AG09309 (cell line): Measurements from ENCODE around the gene GAREM1.

Source experiments
- DNase-seq: peaks from one replicate; pipeline ENCODE4 v3.0.0-alpha.2; 2010; ENCODE audit warnings: low read depth
- H3K4me3 ChIP-seq: 2 replicates; pipeline ENCODE4 v1.5.1; 2011; ENCODE audit warnings: mild to moderate bottlenecking, low read depth, low read length, moderate library complexity; ENCODE audit not compliant: control insufficient read depth
- TF ChIP-seq, protein P1 (sequence below): IDR thresholded peaks from 2 replicates; pipeline ENCODE4 v1.5.1; 2011; ENCODE audit warnings: mild to moderate bottlenecking, low read depth, low read length, inconsistent platforms; ENCODE audit not compliant: insufficient read depth, control insufficient read depth; ENCODE audit errors: missing control alignments

Gene GAREM1

DNA sequence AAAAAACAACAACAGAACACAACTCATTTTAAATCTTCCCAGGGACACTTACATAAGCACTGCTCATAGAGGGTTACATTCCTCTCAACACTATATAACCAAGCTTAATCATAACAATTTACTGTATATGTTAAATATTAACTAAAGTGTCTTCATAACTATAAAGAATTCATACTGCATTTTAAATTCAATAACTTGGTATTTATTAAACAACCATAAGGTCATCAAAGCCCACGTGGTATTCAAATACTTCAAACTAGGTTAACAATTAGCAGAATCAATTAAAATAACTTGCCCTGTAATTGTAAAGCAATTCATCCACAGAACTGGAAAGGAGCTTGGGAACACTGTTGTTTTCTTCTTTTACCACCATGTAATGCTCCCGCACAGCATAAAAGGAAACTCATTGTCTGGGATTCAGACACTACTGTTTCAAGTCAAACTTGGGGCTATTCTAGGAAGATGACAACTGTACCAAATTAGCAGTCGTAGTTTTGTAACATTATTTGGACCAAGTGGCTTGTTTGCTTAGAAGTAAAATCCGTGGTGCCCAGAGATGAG is 10.4 kb downstream of the GAREM1 start:
- TF ChIP-seq, protein P1, sequence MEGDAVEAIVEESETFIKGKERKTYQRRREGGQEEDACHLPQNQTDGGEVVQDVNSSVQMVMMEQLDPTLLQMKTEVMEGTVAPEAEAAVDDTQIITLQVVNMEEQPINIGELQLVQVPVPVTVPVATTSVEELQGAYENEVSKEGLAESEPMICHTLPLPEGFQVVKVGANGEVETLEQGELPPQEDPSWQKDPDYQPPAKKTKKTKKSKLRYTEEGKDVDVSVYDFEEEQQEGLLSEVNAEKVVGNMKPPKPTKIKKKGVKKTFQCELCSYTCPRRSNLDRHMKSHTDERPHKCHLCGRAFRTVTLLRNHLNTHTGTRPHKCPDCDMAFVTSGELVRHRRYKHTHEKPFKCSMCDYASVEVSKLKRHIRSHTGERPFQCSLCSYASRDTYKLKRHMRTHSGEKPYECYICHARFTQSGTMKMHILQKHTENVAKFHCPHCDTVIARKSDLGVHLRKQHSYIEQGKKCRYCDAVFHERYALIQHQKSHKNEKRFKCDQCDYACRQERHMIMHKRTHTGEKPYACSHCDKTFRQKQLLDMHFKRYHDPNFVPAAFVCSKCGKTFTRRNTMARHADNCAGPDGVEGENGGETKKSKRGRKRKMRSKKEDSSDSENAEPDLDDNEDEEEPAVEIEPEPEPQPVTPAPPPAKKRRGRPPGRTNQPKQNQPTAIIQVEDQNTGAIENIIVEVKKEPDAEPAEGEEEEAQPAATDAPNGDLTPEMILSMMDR, result no peak
- no peak overlapping the region for H3K4me3 ChIP-seq
- no peak for DNase-seq

DNA sequence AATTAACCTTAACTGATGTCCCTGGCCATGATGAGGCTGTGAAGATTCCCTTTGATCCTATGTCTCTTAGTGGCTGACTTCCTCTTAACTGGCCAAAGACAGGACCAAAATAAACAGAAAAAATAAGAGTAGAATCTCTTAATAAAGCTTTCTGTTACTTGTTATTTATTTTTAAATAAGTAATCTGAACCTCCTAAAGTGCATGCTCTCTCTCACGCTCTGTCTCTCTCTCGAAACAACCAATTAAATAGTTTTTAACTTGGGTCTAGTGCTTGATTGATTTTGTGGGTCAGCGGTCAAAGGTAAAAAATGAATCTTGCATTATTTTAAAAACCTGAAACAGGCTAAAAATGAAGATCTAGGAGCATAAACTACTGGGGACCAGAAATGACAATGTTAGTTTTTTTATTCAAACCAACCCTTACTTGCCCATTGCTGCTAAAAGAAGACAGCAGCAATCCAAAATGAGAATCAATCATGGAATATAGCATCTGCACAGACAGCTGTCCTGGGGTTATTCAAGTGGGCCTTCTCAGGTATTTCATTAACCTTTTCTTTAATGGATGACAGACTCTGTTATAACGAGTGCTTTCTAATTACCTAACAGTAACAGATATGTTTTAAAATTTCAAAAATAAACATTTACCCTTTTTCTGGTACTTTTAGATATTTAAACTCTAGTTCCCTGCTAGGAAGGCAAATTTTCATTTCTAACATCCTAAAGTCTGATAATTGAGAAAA is 11.2 kb downstream of the GAREM1 start:
- H3K4me3 ChIP-seq, result no peak overlapping the region
- TF ChIP-seq, protein P1, result no peak
- no peak for DNase-seq

DNA sequence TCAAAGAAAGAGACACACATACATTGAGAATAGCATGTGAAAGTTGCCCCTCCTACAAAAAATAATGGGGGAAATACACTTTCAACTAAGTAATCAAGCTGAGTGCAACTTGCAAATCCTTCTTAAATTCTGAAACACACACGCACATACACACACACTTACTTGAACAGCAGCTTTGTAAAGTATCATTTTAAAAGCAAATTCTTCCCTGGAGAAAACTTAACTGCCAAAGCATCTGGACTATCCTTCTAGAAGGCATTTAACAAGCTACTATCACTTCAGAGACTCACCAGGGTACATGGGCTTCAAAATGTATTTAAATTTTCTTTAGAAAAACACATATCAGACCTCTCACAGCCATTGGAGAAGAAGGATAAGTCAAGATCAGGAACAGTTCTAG is 15.3 kb downstream of the GAREM1 start:
- no peak for DNase-seq
- no peak overlapping the region for H3K4me3 ChIP-seq
- TF ChIP-seq, protein P1, result no peak

DNA sequence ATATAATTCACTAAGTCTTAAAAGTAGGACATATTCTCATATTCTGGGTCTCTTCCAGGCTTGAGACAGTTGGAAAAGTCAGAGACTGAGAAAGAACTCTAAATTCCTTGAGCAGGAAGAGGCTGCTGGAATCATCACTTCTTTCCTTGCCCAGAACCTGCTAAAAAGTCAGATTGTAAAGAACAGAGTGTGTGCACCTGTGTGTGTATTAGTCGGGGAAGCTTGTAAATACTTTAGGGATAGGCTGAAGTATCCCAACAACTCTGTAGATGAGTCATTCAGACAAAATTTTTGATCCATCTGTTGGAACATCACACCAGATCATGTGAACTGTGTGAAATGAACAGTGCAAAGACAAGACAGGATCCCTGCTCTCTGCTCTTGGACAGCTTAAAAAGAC is 16.1 kb downstream of the GAREM1 start:
- TF ChIP-seq, protein P1, result no peak
- no peak for DNase-seq
- no peak overlapping the region for H3K4me3 ChIP-seq

DNA sequence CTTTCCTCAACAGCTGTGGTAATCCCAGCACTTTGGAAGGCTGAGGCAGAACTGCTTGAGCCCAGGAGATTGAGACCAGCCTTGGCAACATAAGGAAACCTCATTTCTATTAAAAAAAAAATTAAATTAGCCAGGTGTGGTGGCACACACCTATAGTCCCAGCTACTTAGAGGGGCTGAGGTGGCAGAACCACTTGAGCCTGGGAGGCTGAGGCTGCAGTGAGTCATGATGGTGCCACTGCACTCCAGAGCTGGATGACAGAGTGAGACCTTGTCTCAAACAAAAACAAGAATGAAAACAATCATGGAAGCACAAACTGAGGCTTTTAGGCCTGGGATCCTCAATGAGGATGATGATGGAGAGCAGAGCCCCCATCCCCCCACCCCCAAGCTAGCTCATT is 19.8 kb downstream of the GAREM1 start:
- TF ChIP-seq, protein P1, result no peak
- DNase-seq, result no peak

DNA sequence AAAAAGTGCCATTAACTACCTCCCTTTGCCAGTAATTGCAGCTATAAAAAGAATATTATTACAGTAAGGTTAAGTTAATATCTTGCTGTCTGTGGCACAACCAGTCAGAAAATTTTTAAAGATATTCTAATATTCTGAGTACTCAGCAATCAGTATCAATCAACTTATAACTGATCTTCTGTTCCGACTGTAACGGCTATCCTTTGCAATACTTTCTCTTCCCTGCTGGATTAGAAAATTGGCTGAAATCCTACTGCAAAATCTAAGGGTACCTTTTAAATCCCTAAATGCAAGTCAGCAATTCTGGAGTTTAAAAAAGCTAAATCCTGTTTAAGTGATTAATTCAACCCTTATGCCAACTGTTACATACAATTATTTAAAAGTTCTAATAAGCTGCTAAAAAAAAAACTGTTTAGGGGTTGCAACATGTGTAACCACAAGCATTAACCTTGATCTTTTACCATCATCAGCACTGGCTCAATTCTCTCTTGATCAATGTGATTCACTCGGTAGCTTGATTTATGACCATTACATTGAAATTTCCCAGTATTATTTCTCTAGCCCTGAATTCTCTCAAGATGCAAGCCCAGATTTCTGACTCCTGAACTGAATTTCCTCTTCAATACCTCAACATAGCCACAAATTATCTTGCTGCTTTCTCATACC is 20.5 kb downstream of the GAREM1 start:
- DNase-seq, result no peak
- no peak overlapping the region for H3K4me3 ChIP-seq
- TF ChIP-seq, protein P1, result no peak

More for the DNA sequence above, 19.8 kb downstream of the GAREM1 start:
- H3K4me3 ChIP-seq, result no peak overlapping the region
